ENCODE data around the gene DES.

DNA sequence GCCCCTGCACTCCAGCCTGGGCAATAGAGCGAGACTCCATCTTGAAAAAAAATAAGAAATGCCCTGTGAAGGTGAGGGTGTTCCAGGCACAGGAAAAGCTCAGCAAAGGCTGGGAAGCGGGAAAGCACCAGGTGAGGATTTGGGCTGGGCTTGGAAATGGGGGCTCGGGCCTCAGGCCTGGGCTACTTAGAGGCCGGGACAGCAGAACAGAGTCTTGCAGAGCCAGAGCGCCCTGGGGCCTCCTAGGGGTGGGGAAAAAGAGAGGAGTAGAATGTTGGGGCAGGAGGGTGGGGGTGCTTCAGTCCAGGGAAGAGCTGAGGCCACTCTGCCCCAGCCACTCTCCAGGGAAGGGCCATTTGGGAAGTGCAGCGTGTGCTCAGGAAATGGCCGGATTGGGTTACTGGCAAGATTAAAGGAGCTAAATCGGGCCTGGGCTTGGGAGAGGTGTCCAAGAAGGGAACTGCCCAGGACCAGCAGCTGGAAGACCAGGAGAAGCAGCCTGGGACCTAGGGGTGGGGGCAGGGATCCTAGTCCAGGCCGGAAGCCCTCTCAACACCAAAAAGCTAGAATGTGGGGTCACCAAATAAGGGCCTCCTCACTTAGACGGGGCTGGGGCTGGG, 13.8 kb upstream of the DES start:
- TF ChIP-seq, protein P1, sequence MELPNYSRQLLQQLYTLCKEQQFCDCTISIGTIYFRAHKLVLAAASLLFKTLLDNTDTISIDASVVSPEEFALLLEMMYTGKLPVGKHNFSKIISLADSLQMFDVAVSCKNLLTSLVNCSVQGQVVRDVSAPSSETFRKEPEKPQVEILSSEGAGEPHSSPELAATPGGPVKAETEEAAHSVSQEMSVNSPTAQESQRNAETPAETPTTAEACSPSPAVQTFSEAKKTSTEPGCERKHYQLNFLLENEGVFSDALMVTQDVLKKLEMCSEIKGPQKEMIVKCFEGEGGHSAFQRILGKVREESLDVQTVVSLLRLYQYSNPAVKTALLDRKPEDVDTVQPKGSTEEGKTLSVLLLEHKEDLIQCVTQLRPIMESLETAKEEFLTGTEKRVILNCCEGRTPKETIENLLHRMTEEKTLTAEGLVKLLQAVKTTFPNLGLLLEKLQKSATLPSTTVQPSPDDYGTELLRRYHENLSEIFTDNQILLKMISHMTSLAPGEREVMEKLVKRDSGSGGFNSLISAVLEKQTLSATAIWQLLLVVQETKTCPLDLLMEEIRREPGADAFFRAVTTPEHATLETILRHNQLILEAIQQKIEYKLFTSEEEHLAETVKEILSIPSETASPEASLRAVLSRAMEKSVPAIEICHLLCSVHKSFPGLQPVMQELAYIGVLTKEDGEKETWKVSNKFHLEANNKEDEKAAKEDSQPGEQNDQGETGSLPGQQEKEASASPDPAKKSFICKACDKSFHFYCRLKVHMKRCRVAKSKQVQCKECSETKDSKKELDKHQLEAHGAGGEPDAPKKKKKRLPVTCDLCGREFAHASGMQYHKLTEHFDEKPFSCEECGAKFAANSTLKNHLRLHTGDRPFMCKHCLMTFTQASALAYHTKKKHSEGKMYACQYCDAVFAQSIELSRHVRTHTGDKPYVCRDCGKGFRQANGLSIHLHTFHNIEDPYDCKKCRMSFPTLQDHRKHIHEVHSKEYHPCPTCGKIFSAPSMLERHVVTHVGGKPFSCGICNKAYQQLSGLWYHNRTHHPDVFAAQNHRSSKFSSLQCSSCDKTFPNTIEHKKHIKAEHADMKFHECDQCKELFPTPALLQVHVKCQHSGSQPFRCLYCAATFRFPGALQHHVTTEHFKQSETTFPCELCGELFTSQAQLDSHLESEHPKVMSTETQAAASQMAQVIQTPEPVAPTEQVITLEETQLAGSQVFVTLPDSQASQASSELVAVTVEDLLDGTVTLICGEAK (IDR thresholded peaks at IDR 0.05), result no peak
- TF ChIP-seq, protein P1 (CRISPR knock-in tag; IDR thresholded peaks at IDR 0.05), result no peak
- TF ChIP-seq POLR2A (IDR thresholded peaks at IDR 0.05; ENCODE audit: insufficient read depth in 1 of 2, low read depth in 2 of 2, low read length in 2 of 2), result no peak
- no peak for TF ChIP-seq POLR2AphosphoS5 (IDR thresholded peaks at IDR 0.05; ENCODE audit: low read depth, low read length)
- TF ChIP-seq ZNF354B (CRISPR knock-in tag; IDR thresholded peaks at IDR 0.05), result no peak
- no peak for TF ChIP-seq HOXD1 (CRISPR knock-in tag; IDR thresholded peaks at IDR 0.05)
- TF ChIP-seq, protein P2, sequence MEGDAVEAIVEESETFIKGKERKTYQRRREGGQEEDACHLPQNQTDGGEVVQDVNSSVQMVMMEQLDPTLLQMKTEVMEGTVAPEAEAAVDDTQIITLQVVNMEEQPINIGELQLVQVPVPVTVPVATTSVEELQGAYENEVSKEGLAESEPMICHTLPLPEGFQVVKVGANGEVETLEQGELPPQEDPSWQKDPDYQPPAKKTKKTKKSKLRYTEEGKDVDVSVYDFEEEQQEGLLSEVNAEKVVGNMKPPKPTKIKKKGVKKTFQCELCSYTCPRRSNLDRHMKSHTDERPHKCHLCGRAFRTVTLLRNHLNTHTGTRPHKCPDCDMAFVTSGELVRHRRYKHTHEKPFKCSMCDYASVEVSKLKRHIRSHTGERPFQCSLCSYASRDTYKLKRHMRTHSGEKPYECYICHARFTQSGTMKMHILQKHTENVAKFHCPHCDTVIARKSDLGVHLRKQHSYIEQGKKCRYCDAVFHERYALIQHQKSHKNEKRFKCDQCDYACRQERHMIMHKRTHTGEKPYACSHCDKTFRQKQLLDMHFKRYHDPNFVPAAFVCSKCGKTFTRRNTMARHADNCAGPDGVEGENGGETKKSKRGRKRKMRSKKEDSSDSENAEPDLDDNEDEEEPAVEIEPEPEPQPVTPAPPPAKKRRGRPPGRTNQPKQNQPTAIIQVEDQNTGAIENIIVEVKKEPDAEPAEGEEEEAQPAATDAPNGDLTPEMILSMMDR (CRISPR knock-in tag; IDR thresholded peaks at IDR 0.05), result no peak
- TF ChIP-seq CEBPB (IDR thresholded peaks at IDR 0.05; ENCODE audit: borderline replicate concordance, low read depth, low read length), result no peak
- no peak for TF ChIP-seq KLF9 (CRISPR knock-in tag; IDR thresholded peaks at IDR 0.05; ENCODE audit: low read depth)
- TF ChIP-seq, protein P3, sequence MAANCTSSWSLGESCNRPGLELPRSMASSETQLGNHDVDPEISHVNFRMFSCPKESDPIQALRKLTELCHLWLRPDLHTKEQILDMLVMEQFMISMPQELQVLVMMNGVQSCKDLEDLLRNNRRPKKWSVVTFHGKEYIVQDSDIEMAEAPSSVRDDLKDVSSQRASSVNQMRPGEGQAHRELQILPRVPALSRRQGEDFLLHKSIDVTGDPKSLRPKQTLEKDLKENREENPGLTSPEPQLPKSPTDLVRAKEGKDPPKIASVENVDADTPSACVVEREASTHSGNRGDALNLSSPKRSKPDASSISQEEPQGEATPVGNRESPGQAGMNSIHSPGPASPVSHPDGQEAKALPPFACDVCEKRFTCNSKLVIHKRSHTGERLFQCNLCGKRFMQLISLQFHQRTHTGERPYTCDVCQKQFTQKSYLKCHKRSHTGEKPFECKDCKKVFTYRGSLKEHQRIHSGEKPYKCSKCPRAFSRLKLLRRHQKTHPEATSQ (CRISPR knock-in tag; IDR thresholded peaks at IDR 0.05; ENCODE audit: borderline replicate concordance), result no peak
- TF ChIP-seq MAZ (IDR thresholded peaks at IDR 0.05; ENCODE audit: borderline replicate concordance, low read depth, low read length), result no peak
- TF ChIP-seq MAZ (CRISPR knock-in tag; IDR thresholded peaks at IDR 0.05; ENCODE audit: low read depth), result no peak
- TF ChIP-seq, protein P4, sequence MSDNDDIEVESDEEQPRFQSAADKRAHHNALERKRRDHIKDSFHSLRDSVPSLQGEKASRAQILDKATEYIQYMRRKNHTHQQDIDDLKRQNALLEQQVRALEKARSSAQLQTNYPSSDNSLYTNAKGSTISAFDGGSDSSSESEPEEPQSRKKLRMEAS (IDR thresholded peaks at IDR 0.05), result no peak

Measured in HepG2 (cell line).